MV-4-11 (cell line): ENCODE results near the gene BEX5.
"Not testable (repeated sequence)": the region's sequence is repeated elsewhere in the genome, so short reads cannot be mapped to it uniquely, and the experiment has no call there.

ENCODE experiments used
- DNase-seq: peaks from one replicate; lab custom pipeline; 2025; lab: John Stamatoyannopoulos, UW

The BEX5 gene

GRCh38 chrX:102155806-102156179 is at the start of gene BEX5:
Gene BEX5 (minus strand): TSS chrX:102155977. CDS start chrX:102154265, 1,712 bp downstream.
- no peak for DNase-seq

GRCh38 chrX:102185967-102186720 is 30.4 kb upstream of the BEX5 start:
- no peak for DNase-seq

- no peak for DNase-seq
These were observed 624 bp downstream of the BEX5 start for GRCh38 chrX:102154900-102155805.

- no peak for DNase-seq
These were observed 1.4 kb downstream of the BEX5 start for GRCh38 chrX:102154218-102154860.

- not testable (repeated sequence) for DNase-seq
These were observed 13.5 kb downstream of the BEX5 start, which contains the start of gene TCEAL6 for GRCh38 chrX:102142274-102142673. Gene TCEAL6 (minus strand): TSS chrX:102142481.

GRCh38 chrX:102141631-102142030 is 14.1 kb downstream of the BEX5 start:
- DNase-seq: not testable (repeated sequence)

GRCh38 chrX:102140876-102141275 is 14.9 kb downstream of the BEX5 start:
- DNase-seq: not testable (repeated sequence)

GRCh38 chrX:102138064-102138463 is 17.7 kb downstream of the BEX5 start:
- no peak for DNase-seq

- DNase-seq: no peak
These were observed 26.3 kb downstream of the BEX5 start for GRCh38 chrX:102129473-102129872.

- no peak for DNase-seq
These were observed 28.9 kb downstream of the BEX5 start for GRCh38 chrX:102126863-102127262.

- not testable (repeated sequence) for DNase-seq
These were observed 29.5 kb downstream of the BEX5 start for GRCh38 chrX:102126080-102126818.

GRCh38 chrX:102125436-102125835 is 30.3 kb downstream of the BEX5 start, which contains the start of gene TCEAL2:
Gene TCEAL2 (plus strand): TSS chrX:102125679. CDS start chrX:102126831, 1,152 bp downstream.
- not testable (repeated sequence) for DNase-seq

- DNase-seq: not testable (repeated sequence)
These were observed 30.8 kb downstream of the BEX5 start for GRCh38 chrX:102125014-102125413.

- DNase-seq: no peak
These were observed 40.0 kb downstream of the BEX5 start for GRCh38 chrX:102115748-102116147.

- DNase-seq: no peak
These were observed 42.4 kb downstream of the BEX5 start for GRCh38 chrX:102113367-102113766.
